Measurements from ENCODE around the gene ESYT2.
"Not testable (repeated sequence)": the region's sequence is repeated elsewhere in the genome, so short reads cannot be mapped to it uniquely, and the experiment has no call there.

The ESYT2 gene

DNA sequence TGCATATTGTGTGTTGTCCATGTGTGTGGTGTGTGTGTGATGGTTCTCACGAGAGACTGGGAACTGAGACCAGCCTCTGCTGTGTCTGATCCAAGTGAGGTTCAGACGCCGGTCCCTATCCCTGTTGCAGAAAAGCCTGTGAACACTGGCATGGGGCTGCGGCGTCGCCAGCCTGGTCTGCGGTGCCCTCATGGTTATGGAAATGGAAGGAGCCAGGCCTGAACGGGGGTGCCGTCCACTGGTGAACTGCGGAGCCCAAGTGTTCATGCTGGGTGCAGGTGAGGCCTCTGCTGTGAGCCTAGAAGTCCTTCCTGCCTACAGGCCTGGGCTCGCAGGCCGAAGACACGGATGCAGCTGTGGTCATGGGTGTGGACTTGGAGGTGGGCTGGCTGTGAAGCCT is 106.0 kb downstream of the ESYT2 start:
- no peak for DNase-seq

GRCh38 chr7:158722574-158723237 is 106.6 kb downstream of the ESYT2 start:
- DNase-seq = no peak

DNA sequence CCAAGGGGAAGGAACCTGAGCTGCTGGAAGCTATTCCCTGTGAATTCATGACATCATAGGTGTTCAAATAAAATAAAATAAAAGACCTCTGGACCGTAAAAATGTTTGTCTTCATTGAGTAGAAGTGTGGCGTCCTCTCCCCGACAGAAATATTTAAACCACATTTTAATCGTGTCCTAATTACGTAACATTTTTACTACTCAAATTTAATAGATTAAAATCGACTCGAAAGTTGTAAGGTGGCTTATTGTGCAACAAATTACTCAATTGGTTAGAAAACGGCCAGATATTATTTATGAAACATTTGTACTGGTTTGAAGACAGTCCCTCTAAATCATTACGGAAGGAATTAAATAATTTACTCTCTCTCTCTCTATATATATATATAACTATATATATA is 109.2 kb downstream of the ESYT2 start:
- DNase-seq = no peak

DNA sequence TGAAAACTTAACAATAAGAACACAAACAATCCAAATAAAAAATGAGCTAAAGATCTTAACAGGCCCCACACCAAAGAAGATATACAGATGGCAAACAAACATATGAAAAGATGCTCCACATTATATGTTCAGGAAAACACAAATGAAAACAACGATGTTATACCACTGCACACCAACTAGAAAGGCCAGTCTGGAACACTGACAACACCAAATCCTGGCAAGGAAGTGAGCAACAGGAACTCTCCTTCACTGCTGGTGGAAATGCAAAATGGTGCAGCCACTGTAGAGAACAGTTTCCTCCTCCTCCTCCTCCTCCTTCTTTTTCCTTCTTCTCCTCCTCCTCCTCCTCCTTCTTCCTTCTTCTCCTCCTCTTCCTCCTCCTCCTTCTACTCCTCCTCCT is 112.5 kb downstream of the ESYT2 start:
- DNase-seq = no peak

DNA sequence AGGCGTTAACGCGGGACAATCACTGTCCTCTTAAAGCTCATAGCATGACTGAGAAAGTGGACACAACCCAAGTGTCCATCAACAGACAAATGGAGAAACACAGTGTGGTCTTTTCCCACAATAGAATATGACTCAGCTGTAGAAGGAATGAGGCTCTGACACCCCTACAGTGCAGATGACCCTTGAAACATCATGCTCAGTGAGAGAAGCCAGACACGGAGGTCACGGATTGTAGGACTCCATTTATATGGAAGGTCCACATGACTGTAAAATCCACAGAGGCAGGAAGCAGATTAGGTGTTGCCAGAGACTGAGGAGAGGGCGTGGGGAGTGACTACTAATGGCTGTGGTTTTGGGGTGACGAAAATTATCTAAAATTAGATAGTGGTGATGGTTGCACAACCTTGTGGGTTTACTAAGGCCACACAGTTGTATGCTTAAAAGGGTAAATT is 118.6 kb downstream of the ESYT2 start:
- DNase-seq = peak; percentile 31

DNA sequence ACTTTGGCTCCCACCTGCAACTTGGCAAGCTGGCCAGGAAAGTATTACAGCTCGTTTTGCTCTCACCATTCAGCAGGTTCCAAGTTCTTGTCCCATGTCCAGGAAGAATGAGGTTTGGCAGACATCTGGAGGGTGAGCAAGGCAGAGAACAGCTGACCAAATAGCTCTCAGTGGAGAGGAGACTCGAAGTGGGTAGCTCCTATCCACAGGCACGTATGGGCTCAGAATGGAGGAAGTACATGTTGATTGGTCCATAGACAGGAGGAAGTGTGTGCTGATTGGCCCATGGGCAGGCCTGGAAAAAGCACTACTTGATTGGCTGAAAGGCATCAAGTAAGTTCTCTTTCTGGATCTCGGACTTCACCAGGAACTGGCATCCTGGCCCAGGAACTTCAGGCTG is 121.7 kb downstream of the ESYT2 start:
- DNase-seq = no peak

DNA sequence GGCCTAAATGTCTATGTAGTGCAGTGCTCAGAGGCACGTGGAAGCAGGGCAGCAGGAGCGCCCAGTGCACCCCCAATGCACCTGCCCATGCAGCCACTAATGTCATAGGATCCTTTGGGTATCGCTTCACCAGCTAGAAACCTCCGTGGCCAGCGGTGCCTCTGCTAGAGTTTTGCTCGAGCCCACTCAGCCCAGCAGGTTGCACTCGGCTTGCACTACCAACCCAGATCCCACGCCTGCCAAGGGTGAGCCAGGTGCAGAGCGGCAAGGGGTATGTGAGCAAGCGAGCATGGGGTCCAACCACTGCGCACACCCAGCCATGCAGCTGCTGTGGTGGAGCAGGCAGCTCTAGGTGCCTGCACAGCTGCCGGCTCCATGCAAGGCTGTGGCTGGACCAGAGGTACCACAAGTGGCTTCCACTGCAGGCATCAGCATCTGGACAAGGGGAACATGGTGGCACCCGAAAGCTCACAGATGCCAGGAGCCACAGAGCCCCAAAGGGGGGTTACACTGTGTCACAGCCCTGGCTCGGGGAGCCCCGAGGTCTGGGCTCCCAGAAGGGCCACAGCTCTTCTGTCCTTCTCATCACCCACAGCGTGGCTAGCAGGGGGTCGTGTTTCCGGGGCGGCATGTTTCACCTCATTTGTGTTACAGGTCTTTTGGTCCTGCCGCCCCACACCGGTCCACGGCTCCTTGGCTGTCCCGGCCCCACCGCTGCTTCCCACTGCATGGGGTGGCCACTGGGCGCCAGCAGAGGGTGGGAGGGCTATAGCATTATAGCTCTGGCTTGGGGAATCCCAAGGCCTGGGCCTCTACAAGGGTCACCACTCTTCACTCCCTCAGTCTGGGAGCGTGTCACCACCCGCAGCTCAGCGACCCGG is 122.4 kb downstream of the ESYT2 start:
- no peak for DNase-seq

GRCh38 chr7:158706273-158706704 is 123.0 kb downstream of the ESYT2 start:
- no peak for DNase-seq

- no peak for DNase-seq
These were observed 124.0 kb downstream of the ESYT2 start for GRCh38 chr7:158705234-158705850.

DNA sequence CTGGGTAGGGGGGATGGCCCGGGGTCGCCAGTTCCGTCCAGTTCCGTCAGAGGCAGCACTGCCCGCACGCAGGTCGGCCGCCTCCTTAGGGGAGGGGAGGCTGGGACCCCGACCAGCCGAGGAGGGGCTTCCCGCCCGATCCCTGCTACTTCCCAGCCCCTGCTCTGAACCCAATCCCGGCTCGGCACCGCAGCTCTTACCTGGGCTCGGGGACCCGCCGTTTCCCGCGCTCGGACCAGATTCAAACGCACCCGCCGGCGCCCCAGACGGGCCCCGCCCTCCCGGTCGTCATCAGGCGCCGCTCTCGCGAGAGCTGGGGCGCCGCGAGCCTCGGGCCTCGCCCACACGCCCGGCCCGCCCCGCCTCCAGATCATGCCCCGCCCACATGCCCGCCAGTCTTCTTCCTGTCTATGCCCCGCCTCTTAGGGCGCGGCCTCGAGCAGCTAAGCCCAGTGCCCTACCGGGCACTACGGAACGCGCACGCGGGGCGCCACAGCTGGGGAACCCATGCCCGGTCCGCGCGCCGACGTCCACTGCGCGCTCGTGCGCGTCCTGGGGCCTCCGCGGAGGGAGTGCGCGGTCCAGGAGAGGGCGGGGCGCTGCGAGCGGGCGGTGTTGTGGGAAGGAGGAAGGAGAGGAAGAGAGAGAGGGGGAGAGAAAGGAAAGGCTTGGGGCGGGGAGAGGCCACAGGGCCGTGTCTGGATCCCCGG is 124.6 kb downstream of the ESYT2 start, which contains the start of gene NCAPG2:
TSS of gene NCAPG2 (minus strand) at position 281 of the 710 bp plus-strand sequence. CDS start 2,905 bp downstream, outside the sequence.
- peak; percentile 98 for DNase-seq

GRCh38 chr7:158703679-158704523 is 125.4 kb downstream of the ESYT2 start:
- not testable (repeated sequence) for DNase-seq

DNA sequence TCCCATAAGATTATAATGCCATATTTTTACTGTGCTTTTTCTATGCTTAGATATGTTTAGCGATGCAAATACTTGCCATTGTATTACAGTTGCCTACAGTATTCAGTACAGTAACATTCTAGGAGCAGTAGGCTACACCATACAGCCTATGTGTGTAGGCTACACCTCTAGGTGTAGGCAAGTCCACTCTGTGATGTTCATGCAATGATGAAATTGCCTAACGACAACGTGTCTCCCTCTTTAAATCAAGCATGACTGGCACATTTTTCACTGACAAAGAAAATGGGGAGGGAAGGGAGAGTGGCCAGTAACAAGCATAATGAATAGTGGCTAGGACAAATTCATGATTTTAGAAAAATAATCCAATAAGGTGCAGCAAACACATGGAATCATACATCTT is 126.4 kb downstream of the ESYT2 start:
- DNase-seq = no peak

- DNase-seq = no peak
These were observed 127.1 kb downstream of the ESYT2 start for GRCh38 chr7:158702196-158702595.

DNA sequence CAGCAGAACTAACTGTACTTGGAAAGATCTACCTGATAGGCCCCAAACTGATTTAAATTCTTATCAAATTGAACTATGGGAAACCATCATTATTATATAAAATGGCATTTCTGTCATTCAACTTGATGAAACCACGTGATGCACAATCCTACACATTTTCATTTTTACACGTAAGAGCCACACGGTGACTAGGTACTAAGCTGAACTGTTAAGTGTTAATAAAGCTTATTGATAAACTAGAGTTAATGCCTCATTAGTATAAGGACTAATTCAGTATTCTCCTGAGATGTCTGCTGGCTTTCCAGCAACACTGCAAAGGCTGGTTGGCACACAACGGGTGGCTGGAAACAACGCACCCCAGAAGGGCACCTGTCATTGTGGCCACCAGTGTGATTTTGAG is 129.3 kb downstream of the ESYT2 start:
- no peak for DNase-seq

DNA sequence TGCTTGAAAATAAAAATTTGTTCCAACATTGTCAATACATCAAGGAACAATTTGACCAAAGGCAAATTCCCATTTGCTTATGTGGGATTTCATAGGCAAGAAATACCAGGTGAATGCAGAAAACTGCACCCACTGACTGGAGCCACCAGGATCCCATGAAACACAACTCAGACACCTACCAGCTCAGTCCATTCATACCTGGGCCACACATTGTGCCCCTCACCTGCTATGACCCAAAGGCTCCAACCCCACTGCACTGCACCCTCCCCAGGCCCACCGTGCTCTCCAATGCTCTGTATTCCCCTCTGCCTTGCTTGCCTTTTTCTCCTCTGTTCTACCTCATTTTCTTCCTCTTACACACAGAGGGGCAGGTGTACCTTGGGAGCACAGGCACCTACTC is 130.0 kb downstream of the ESYT2 start:
- DNase-seq = no peak

- no peak for DNase-seq
These were observed 130.6 kb downstream of the ESYT2 start for GRCh38 chr7:158698657-158699195.

- not testable (repeated sequence) for DNase-seq
These were observed 131.7 kb downstream of the ESYT2 start for GRCh38 chr7:158697597-158697996.

- DNase-seq = peak; percentile 81
These were observed 133.4 kb downstream of the ESYT2 start for GRCh38 chr7:158695726-158696452.

- no peak for DNase-seq
These were observed 134.3 kb downstream of the ESYT2 start for GRCh38 chr7:158695056-158695455.

DNA sequence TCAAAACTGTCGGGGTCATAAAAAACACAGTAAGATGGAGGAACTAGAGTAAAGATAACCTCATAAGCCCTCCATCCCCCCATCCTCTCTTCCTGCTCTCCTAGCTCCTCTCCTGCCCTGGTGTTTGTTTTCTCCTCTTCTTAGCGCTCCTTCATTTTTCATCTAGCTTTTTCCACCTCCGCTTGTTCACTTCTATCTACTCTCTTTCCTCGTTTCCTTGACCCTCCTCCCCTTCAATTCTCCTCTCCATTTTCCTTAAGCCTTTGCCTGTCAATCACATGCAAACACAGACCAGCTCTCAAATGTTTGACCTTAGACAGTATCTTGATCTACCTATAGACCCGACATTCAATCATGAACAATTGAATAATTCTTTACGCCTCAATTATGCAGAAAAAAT is 134.7 kb downstream of the ESYT2 start:
- DNase-seq = no peak

GRCh38 chr7:158689488-158689887 is 139.8 kb downstream of the ESYT2 start:
- no peak for DNase-seq
